ENCODE data around the gene TRRAP.

The TRRAP gene

DNA sequence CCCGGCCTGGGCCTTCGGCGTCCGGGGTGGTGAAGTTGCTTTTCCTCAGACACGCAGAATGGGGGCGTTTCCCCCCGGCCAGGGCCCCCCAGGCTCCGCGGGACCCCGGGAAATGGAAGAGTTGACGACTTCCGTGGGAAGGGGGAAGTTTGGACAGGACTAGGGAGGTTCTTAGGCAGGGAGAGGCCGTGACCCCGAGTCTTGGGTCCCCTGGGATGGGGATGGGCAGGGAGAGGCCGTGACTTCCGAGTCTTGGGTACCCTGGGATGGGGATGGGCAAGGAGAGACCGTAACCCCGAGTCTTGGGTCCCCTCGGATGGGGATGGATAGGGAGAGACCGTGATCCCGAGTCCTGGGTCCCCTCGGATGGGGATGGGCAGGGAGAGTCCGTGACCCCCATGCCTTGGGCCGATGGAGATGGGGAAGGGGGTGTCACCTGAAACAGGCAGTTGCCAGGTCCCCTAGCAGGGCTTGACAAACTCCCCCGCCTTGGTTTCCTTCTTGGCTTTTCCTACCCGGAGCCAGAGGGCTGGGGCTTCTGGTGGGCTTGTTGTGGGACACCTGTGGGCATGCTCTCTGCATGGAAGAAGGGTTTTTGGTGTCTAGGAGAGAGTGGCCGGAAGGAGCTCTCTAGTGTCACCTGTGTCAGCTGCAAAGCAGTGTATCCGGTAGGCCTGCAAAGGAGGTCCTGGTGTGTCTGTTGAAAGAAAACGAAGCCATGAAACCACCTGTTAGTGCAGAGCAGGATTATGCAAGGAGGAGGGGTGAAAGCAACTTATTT, 1.1 kb downstream of the TRRAP start:
- H3K4me3 ChIP-seq (ENCODE audit: control insufficient read depth, low read depth, low read length) = peak overlapping the region; percentile 88
- TF ChIP-seq, protein P1, sequence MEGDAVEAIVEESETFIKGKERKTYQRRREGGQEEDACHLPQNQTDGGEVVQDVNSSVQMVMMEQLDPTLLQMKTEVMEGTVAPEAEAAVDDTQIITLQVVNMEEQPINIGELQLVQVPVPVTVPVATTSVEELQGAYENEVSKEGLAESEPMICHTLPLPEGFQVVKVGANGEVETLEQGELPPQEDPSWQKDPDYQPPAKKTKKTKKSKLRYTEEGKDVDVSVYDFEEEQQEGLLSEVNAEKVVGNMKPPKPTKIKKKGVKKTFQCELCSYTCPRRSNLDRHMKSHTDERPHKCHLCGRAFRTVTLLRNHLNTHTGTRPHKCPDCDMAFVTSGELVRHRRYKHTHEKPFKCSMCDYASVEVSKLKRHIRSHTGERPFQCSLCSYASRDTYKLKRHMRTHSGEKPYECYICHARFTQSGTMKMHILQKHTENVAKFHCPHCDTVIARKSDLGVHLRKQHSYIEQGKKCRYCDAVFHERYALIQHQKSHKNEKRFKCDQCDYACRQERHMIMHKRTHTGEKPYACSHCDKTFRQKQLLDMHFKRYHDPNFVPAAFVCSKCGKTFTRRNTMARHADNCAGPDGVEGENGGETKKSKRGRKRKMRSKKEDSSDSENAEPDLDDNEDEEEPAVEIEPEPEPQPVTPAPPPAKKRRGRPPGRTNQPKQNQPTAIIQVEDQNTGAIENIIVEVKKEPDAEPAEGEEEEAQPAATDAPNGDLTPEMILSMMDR (conservative IDR thresholded peaks at IDR 0.05; ENCODE audit: control insufficient read depth, insufficient read depth, low read depth, low read length) = peak; percentile 8
- DNase-seq (ENCODE audit: low read depth) = peak; percentile 14

- DNase-seq (ENCODE audit: low read depth) = no peak
- H3K4me3 ChIP-seq (ENCODE audit: control insufficient read depth, low read depth, low read length) = peak overlapping the region; percentile 88
- TF ChIP-seq, protein P1 (conservative IDR thresholded peaks at IDR 0.05; ENCODE audit: control insufficient read depth, insufficient read depth, low read depth, low read length) = no peak
Measured at GRCh38 chr7:98879979-98880315, 1.6 kb downstream of the TRRAP start.

GRCh38 chr7:98880485-98880884, 2.2 kb downstream of the TRRAP start:
- DNase-seq (ENCODE audit: low read depth) = no peak
- no peak overlapping the region for H3K4me3 ChIP-seq (ENCODE audit: control insufficient read depth, low read depth, low read length)
- TF ChIP-seq, protein P1 (conservative IDR thresholded peaks at IDR 0.05; ENCODE audit: control insufficient read depth, insufficient read depth, low read depth, low read length) = no peak

- TF ChIP-seq, protein P1 (conservative IDR thresholded peaks at IDR 0.05; ENCODE audit: control insufficient read depth, insufficient read depth, low read depth, low read length) = no peak
- DNase-seq (ENCODE audit: low read depth) = no peak
- no peak overlapping the region for H3K4me3 ChIP-seq (ENCODE audit: control insufficient read depth, low read depth, low read length)
Measured at GRCh38 chr7:98881561-98882315, 3.4 kb downstream of the TRRAP start.

DNA sequence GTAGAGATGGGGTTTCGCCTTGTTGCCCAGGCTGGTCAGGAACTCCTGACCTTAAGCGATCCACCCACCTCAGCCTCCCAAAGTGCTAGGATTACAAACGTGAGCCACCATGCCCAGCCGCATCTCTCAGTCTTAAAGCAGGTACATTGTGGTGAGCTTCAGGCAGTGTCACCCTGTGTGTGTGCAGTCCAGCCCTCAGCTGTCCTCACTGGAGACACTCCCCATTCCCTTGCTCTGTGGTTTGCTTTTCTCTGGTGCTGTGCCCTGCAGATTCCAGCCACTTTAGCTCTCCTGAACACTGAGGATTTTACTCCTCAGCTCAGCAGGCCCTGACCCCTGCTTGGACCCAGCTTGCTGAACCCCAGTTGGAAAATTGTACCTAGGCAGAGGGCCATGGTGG, 6.1 kb downstream of the TRRAP start:
- TF ChIP-seq, protein P1 (conservative IDR thresholded peaks at IDR 0.05; ENCODE audit: control insufficient read depth, insufficient read depth, low read depth, low read length) = no peak
- H3K4me3 ChIP-seq (ENCODE audit: control insufficient read depth, low read depth, low read length) = no peak overlapping the region
- no peak for DNase-seq (ENCODE audit: low read depth)

DNA sequence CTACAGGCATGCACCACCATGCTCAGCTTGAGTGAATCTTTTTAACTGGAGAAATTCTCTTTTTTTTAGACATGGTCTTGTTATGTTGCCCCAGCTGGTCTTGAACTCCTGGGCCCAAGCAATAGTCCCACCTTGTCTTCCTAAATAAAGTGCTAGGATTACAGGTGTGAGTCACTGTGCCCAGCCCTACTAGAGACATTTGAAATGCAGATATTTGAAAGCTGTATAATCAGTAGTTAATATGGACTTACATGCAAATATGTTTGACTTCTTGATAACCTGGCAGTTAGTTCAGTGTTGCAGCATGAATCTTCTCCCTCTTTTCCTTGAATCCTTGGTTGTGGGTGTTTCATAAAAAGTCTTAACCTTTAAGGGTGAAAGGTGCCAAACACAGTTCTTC, 8.7 kb downstream of the TRRAP start:
- no peak for DNase-seq (ENCODE audit: low read depth)
- H3K4me3 ChIP-seq (ENCODE audit: control insufficient read depth, low read depth, low read length) = no peak overlapping the region
- TF ChIP-seq, protein P1 (conservative IDR thresholded peaks at IDR 0.05; ENCODE audit: control insufficient read depth, insufficient read depth, low read depth, low read length) = no peak

All from fibroblast of mammary gland (primary cell).